Body of pancreas (tissue), 4 donors: Measurements from ENCODE around the gene SBK3.
"Not testable (repeated sequence)": the region's sequence is repeated elsewhere in the genome, so short reads cannot be mapped to it uniquely, and the experiment has no call there.

Experiments used
- CTCF ChIP-seq, 7 experiments: fragments of 450-650 bp in 4 of 7; fragments of 200-600 bp in 3 of 7; sonication (generic) in 3 of 7; IDR thresholded peaks; one replicate each; pipeline ENCODE4 v1.5.1; 2016 to 2019; ENCODE audit warnings: antibody characterized with exemption in 7 of 7
- POLR2A ChIP-seq, 3 donors: fragments of 450-650 bp; IDR thresholded peaks; one replicate each; pipeline ENCODE4 v1.6.1; 2016; ENCODE audit warnings: antibody characterized with exemption in 3 of 3, mild to moderate bottlenecking in 2 of 3

- TF ChIP-seq CTCF, POLR2A (IDR thresholded peaks at IDR 0.05): not testable (repeated sequence)
Measured at GRCh38 chr19:55583897-55584296, 38.6 kb upstream of the SBK3 start.
